ENCODE data around the gene OSBP2. TPM values are rescaled to one million over a fixed set of nuclear protein-coding genes. Genes with fewer than 3 reads are reported as not detected.

The OSBP2 gene
- total and polyA plus RNA-seq, 2 experiments from 2014 or later = 2.1 to 2.9 TPM

- no peak overlapping the region for H3K4me3 ChIP-seq
- peaks cover 3% of the 10 kb centered on the region for H3K27me3 Mint-ChIP-seq (ENCODE audit: insufficient read depth, low read depth, poor library complexity)
- H3K27ac Mint-ChIP-seq = no peak overlapping the region
- no peak overlapping the region for H3K27ac ChIP-seq (ENCODE audit: low read depth)
- no peaks in the 10 kb centered on the region for H3F3A ChIP-seq (replicated peaks; ENCODE audit: low read depth)
- no peaks in the 10 kb centered on the region for H4K20me1 ChIP-seq (replicated peaks; ENCODE audit: insufficient read depth)
- H3K27me3 ChIP-seq (ENCODE audit: insufficient read depth) = no peaks in the 10 kb centered on the region
- H3K4me1 ChIP-seq (ENCODE audit: insufficient read depth) = no peaks in the 10 kb centered on the region
- no peaks in the 10 kb centered on the region for H3K9me3 Mint-ChIP-seq
- no peak for DNase-seq (ENCODE audit: low spot score)
- H3K9me2 ChIP-seq (ENCODE audit: insufficient read depth) = no peaks in the 10 kb centered on the region
- H2AFZ ChIP-seq = no peak overlapping the region
- H3K4me1 Mint-ChIP-seq = peaks cover 5% of the 10 kb centered on the region; the same call in 1 of the 3 replicates
- no peaks in the 10 kb centered on the region for H3K36me3 ChIP-seq (ENCODE audit: insufficient read depth)
- no peaks in the 10 kb centered on the region for H3K36me3 Mint-ChIP-seq (ENCODE audit: low read depth)
- H3K4me3 Mint-ChIP-seq = no peak overlapping the region
- no peak for ATAC-seq
- no peak for TF ChIP-seq POLR2AphosphoS5 (IDR thresholded peaks at IDR 0.05; ENCODE audit: low read depth)
- TF ChIP-seq ZNF331 (CRISPR knock-in tag; IDR thresholded peaks at IDR 0.05; ENCODE audit: low read depth) = no peak
- no peak for TF ChIP-seq JUNB (IDR thresholded peaks at IDR 0.05; ENCODE audit: unreplicated experiment)
- no peak for TF ChIP-seq EZH2phosphoT487 (IDR thresholded peaks at IDR 0.05; ENCODE audit: unreplicated experiment)
- TF ChIP-seq, protein P1, sequence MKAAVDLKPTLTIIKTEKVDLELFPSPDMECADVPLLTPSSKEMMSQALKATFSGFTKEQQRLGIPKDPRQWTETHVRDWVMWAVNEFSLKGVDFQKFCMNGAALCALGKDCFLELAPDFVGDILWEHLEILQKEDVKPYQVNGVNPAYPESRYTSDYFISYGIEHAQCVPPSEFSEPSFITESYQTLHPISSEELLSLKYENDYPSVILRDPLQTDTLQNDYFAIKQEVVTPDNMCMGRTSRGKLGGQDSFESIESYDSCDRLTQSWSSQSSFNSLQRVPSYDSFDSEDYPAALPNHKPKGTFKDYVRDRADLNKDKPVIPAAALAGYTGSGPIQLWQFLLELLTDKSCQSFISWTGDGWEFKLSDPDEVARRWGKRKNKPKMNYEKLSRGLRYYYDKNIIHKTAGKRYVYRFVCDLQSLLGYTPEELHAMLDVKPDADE (IDR thresholded peaks at IDR 0.05) = no peak
- no peak for TF ChIP-seq EZH2 (IDR thresholded peaks at IDR 0.05; ENCODE audit: low read depth, unreplicated experiment)
- TF ChIP-seq REST (IDR thresholded peaks at IDR 0.05; ENCODE audit: unreplicated experiment) = no peak
- no peak for TF ChIP-seq CREB1 (CRISPR knock-in tag; IDR thresholded peaks at IDR 0.05; ENCODE audit: low read depth)
- H3K4me2 ChIP-seq = no peak overlapping the region
- H3K79me2 ChIP-seq (replicated peaks; ENCODE audit: insufficient read depth) = no peaks in the 10 kb centered on the region
Measured at GRCh38 chr22:30728826-30729225, 34.2 kb downstream of the OSBP2 start.

- Histone ChIP-seq H4K20me1 (replicated peaks; ENCODE audit: insufficient read depth) (no peaks in the 10 kb centered on the region), H3K4me3 (no peak overlapping the region), H3K4me1 (ENCODE audit: insufficient read depth) (no peaks in the 10 kb centered on the region), H3K27ac (ENCODE audit: low read depth) (no peak overlapping the region), H2AFZ (no peak overlapping the region), H3K36me3 (ENCODE audit: insufficient read depth) (no peaks in the 10 kb centered on the region), H3K9me2 (ENCODE audit: insufficient read depth) (no peaks in the 10 kb centered on the region), H3F3A (replicated peaks; ENCODE audit: low read depth) (no peaks in the 10 kb centered on the region), H3K27me3 (ENCODE audit: insufficient read depth) (no peaks in the 10 kb centered on the region), H3K4me2 (no peak overlapping the region), H3K79me2 (replicated peaks; ENCODE audit: insufficient read depth) (no peaks in the 10 kb centered on the region)
- H3K27ac Mint-ChIP-seq = no peak overlapping the region
- peaks cover 2% of the 10 kb centered on the region for H3K27me3 Mint-ChIP-seq (ENCODE audit: insufficient read depth, low read depth, poor library complexity)
- no peaks in the 10 kb centered on the region for H3K9me3 Mint-ChIP-seq
- H3K4me1 Mint-ChIP-seq = peaks cover 5% of the 10 kb centered on the region; the same call in 1 of the 3 replicates
- no peak overlapping the region for H3K4me3 Mint-ChIP-seq
- no peak for ATAC-seq
- DNase-seq (ENCODE audit: low spot score) = no peak
- H3K36me3 Mint-ChIP-seq (ENCODE audit: low read depth) = no peaks in the 10 kb centered on the region
- no peak for TF ChIP-seq CREB1 (CRISPR knock-in tag; IDR thresholded peaks at IDR 0.05; ENCODE audit: low read depth)
- no peak for TF ChIP-seq JUNB (IDR thresholded peaks at IDR 0.05; ENCODE audit: unreplicated experiment)
- no peak for TF ChIP-seq POLR2AphosphoS5 (IDR thresholded peaks at IDR 0.05; ENCODE audit: low read depth)
- TF ChIP-seq, protein P1 (IDR thresholded peaks at IDR 0.05) = no peak
- TF ChIP-seq STAT1 (IDR thresholded peaks at IDR 0.05; ENCODE audit: unreplicated experiment) = no peak
- TF ChIP-seq, protein P2, sequence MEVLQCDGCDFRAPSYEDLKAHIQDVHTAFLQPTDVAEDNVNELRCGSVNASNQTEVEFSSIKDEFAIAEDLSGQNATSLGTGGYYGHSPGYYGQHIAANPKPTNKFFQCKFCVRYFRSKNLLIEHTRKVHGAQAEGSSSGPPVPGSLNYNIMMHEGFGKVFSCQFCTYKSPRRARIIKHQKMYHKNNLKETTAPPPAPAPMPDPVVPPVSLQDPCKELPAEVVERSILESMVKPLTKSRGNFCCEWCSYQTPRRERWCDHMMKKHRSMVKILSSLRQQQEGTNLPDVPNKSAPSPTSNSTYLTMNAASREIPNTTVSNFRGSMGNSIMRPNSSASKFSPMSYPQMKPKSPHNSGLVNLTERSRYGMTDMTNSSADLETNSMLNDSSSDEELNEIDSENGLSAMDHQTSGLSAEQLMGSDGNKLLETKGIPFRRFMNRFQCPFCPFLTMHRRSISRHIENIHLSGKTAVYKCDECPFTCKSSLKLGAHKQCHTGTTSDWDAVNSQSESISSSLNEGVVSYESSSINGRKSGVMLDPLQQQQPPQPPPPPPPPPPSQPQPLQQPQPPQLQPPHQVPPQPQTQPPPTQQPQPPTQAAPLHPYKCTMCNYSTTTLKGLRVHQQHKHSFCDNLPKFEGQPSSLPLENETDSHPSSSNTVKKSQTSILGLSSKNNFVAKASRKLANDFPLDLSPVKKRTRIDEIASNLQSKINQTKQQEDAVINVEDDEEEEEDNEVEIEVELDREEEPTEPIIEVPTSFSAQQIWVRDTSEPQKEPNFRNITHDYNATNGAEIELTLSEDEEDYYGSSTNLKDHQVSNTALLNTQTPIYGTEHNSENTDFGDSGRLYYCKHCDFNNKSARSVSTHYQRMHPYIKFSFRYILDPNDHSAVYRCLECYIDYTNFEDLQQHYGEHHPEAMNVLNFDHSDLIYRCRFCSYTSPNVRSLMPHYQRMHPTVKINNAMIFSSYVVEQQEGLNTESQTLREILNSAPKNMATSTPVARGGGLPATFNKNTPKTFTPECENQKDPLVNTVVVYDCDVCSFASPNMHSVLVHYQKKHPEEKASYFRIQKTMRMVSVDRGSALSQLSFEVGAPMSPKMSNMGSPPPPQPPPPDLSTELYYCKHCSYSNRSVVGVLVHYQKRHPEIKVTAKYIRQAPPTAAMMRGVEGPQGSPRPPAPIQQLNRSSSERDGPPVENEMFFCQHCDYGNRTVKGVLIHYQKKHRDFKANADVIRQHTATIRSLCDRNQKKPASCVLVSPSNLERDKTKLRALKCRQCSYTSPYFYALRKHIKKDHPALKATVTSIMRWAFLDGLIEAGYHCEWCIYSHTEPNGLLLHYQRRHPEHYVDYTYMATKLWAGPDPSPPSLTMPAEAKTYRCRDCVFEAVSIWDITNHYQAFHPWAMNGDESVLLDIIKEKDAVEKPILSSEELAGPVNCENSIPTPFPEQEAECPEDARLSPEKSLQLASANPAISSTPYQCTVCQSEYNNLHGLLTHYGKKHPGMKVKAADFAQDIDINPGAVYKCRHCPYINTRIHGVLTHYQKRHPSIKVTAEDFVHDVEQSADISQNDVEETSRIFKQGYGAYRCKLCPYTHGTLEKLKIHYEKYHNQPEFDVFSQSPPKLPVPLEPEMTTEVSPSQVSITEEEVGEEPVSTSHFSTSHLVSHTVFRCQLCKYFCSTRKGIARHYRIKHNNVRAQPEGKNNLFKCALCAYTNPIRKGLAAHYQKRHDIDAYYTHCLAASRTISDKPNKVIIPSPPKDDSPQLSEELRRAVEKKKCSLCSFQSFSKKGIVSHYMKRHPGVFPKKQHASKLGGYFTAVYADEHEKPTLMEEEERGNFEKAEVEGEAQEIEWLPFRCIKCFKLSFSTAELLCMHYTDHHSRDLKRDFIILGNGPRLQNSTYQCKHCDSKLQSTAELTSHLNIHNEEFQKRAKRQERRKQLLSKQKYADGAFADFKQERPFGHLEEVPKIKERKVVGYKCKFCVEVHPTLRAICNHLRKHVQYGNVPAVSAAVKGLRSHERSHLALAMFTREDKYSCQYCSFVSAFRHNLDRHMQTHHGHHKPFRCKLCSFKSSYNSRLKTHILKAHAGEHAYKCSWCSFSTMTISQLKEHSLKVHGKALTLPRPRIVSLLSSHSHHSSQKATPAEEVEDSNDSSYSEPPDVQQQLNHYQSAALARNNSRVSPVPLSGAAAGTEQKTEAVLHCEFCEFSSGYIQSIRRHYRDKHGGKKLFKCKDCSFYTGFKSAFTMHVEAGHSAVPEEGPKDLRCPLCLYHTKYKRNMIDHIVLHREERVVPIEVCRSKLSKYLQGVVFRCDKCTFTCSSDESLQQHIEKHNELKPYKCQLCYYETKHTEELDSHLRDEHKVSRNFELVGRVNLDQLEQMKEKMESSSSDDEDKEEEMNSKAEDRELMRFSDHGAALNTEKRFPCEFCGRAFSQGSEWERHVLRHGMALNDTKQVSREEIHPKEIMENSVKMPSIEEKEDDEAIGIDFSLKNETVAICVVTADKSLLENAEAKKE (CRISPR knock-in tag; IDR thresholded peaks at IDR 0.05) = no peak
Measured at GRCh38 chr22:30731658-30732057, 37.0 kb downstream of the OSBP2 start.
